Sigmoid colon (tissue), 7 donors: ENCODE measurements around the gene KDM1A. TPM values are rescaled to one million over a fixed set of nuclear protein-coding genes. Genes with fewer than 3 reads are reported as not detected.

ENCODE experiments used
- DNase-seq: peaks from one replicate; pipeline ENCODE4 v3.0.0-alpha.2; 2019
- H3K27ac ChIP-seq, 4 donors: fragments of 200-600 bp; sonication (generic); one replicate each; pipeline ENCODE4 v1.5.1; 2016 to 2019; ENCODE audit warnings: mild to moderate bottlenecking in 1 of 4
- H3K27me3 ChIP-seq, 3 donors: fragments of 200-600 bp; sonication (generic); one replicate each; pipeline ENCODE4 v1.5.1; 2019; ENCODE audit warnings: mild to moderate bottlenecking in 1 of 3
- H3K36me3 ChIP-seq, 4 donors: fragments of 200-600 bp; sonication (generic); one replicate each; pipeline ENCODE4 v1.5.1; 2016 to 2019
- H3K4me1 ChIP-seq, 4 donors: fragments of 200-600 bp; sonication (generic); one replicate each; pipeline ENCODE4 v1.5.1; 2017 to 2019
- H3K4me3 ChIP-seq, 4 donors: fragments of 200-600 bp; sonication (generic); one replicate each; pipeline ENCODE4 v1.5.1; 2017 to 2019; ENCODE audit warnings: mild to moderate bottlenecking in 2 of 4, moderate library complexity in 1 of 4
- H3K9me3 ChIP-seq, 4 donors: fragments of 200-600 bp in 3 of 4; sonication (generic) in 3 of 4; one replicate each; pipeline versions ENCODE4 v1.5.1 to v1.6.1; 2013 to 2019
- CTCF ChIP-seq, 4 experiments: fragments of 450-650 bp in 3 of 4; fragments of 200-600 bp in 1 of 4; IDR thresholded peaks; one replicate each; pipeline ENCODE4 v1.5.1; 2016 to 2019; ENCODE audit warnings: antibody characterized with exemption in 4 of 4, mild to moderate bottlenecking in 3 of 4, moderate library complexity in 2 of 4
- EP300 ChIP-seq, 4 donors: sonication (generic); formaldehyde crosslinking; IDR thresholded peaks; one replicate each; pipeline ENCODE4 v1.6.1; 2017; ENCODE audit warnings: antibody characterized with exemption in 4 of 4
- POLR2A ChIP-seq, 2 donors: fragments of 450-650 bp; IDR thresholded peaks; one replicate each; pipeline ENCODE4 v1.6.1; 2016; ENCODE audit warnings: antibody characterized with exemption in 2 of 2, mild to moderate bottlenecking in 2 of 2, moderate library complexity in 2 of 2
- POLR2AphosphoS5 ChIP-seq, 4 donors: sonication (generic); formaldehyde crosslinking; IDR thresholded peaks; one replicate each; pipeline ENCODE4 v1.6.1; 2017; ENCODE audit warnings: antibody characterized with exemption in 4 of 4
- WGBS, 2 donors: extraction: QIAGEN DNeasy Blood & Tissue Kit; methylation state at CpG; one replicate each; pipeline ENCODE4 v1.1.7; 2013; 5-methylcytosine and 5-hydroxymethylcytosine counted together
- intact Hi-C: fragments of 100-400 bp; cut with DNase I; formaldehyde crosslinking; loops from one replicate; pipeline ENCODE4 v1.15.1; 2023
- polyA plus RNA-seq, 3 donors: library from polyadenylated mRNA; stranded (reverse); fragments of 200-250 nt; gene quantifications; one replicate each; pipeline ENCODE4 v1.2.3, GENCODE V29; 2013
- total RNA-seq, 4 donors: library from RNA; depleted of rRNA; stranded (reverse); fragments of >200 nt; gene quantifications; one replicate each; pipeline ENCODE4 v1.1.0, GENCODE V29; 2016
- donor health status: healthy with polysubstance abuse.
- donor health status: Bipolar disorder and iron deficiency.
- donor health status: healthy.

The KDM1A gene
- total and polyA plus RNA-seq, 7 donors: 24.0 to 58.6 (median 46.0) TPM

- WGBS, 2 donors: 87 to 89% methylated on average over 12 of the region's 12 CpGs
- DNase-seq: no peak
- Histone ChIP-seq H3K4me3 (no peak overlapping the region), H3K36me3 (peaks cover 28 to 68% (median 35%) of the 10 kb centered on the region in 4 donors), H3K27ac (no peak overlapping the region), H3K9me3 (no peaks in the 10 kb centered on the region), H3K27me3 (no peaks in the 10 kb centered on the region), H3K4me1 (no peaks in the 10 kb centered on the region)
- TF ChIP-seq POLR2AphosphoS5 (IDR thresholded peaks at IDR 0.05): no peak
- no peak for TF ChIP-seq EP300 (IDR thresholded peaks at IDR 0.05)
- TF ChIP-seq POLR2A (IDR thresholded peaks at IDR 0.05): no peak
- TF ChIP-seq CTCF (IDR thresholded peaks at IDR 0.05): no peak
- intact Hi-C loops: loop anchor here (10.0 kb wide), 1 partner anchor 182 kb away; no protein-coding TSS in a partner anchor
Measured at GRCh38 chr1:23092447-23092846, 73.2 kb downstream of the KDM1A start.

- TF ChIP-seq POLR2AphosphoS5 (IDR thresholded peaks at IDR 0.05): no peak
- no peak for TF ChIP-seq CTCF (IDR thresholded peaks at IDR 0.05)
- TF ChIP-seq EP300 (IDR thresholded peaks at IDR 0.05): no peak
- TF ChIP-seq POLR2A (IDR thresholded peaks at IDR 0.05): no peak
- intact Hi-C loops: loop anchor here (10.0 kb wide), 1 partner anchor 177 kb away; no protein-coding TSS in a partner anchor
- 88 to 92% methylated on average over 6 of the region's 6 CpGs for WGBS, 2 donors
Measured at GRCh38 chr1:23097316-23097715, 78.0 kb downstream of the KDM1A start.

GRCh38 chr1:23098463-23099170 lies 79.3 kb downstream of the KDM1A start:
- H3K4me3 ChIP-seq: no peak overlapping the region
- H3K27me3 ChIP-seq: no peaks in the 10 kb centered on the region
- peak; percentile 81 for DNase-seq
- 47 to 57% methylated on average over 12 of the region's 12 CpGs for WGBS, 2 donors
- no peaks in the 10 kb centered on the region for H3K9me3 ChIP-seq
- peaks cover 0 to 48% (median 42%) of the 10 kb centered on the region in 4 donors for H3K4me1 ChIP-seq
- H3K27ac ChIP-seq: peak overlapping the region in 2 of 4 donors; percentile 22 to 61
- TF ChIP-seq POLR2AphosphoS5 (IDR thresholded peaks at IDR 0.05) (no peak), EP300 (IDR thresholded peaks at IDR 0.05) (no peak), CTCF (IDR thresholded peaks at IDR 0.05) (peak; percentile 87 to 97 (median 92)), POLR2A (IDR thresholded peaks at IDR 0.05) (no peak)
- intact Hi-C loops: loop anchor here (1.0 to 10.0 kb wide), 2 partner anchors 86 to 176 kb away; no protein-coding TSS in a partner anchor
- H3K36me3 ChIP-seq: peaks cover 0 to 14% (median 7%) of the 10 kb centered on the region in 4 donors

More at GRCh38 chr1:23097316-23097715, 78.0 kb downstream of the KDM1A start:
- Histone ChIP-seq H3K36me3 (peaks cover 10 to 27% (median 17%) of the 10 kb centered on the region in 4 donors), H3K4me1 (peaks cover 0 to 40% (median 33%) of the 10 kb centered on the region in 4 donors), H3K27me3 (no peaks in the 10 kb centered on the region), H3K9me3 (no peaks in the 10 kb centered on the region), H3K27ac (no peak overlapping the region), H3K4me3 (no peak overlapping the region)
- DNase-seq: no peak

GRCh38 chr1:23099171-23099536 lies 79.9 kb downstream of the KDM1A start:
- H3K27ac ChIP-seq: peak overlapping the region in 3 of 4 donors; percentile 22 to 61 (median 59)
- WGBS, 2 donors: 79 to 89% methylated on average over 1 of the region's 1 CpG

More at GRCh38 chr1:23099171-23099536, 79.9 kb downstream of the KDM1A start:
- H3K27me3 ChIP-seq: no peaks in the 10 kb centered on the region
- no peak for TF ChIP-seq POLR2A (IDR thresholded peaks at IDR 0.05)
- TF ChIP-seq POLR2AphosphoS5 (IDR thresholded peaks at IDR 0.05): no peak
- no peak for TF ChIP-seq CTCF (IDR thresholded peaks at IDR 0.05)
- no peak for TF ChIP-seq EP300 (IDR thresholded peaks at IDR 0.05)
- peaks cover 0 to 8% (median 1%) of the 10 kb centered on the region in 4 donors for H3K36me3 ChIP-seq
- H3K4me3 ChIP-seq: no peak overlapping the region
- DNase-seq: no peak
- intact Hi-C loops: loop anchor here (10.0 kb wide), 1 partner anchor 176 kb away; no protein-coding TSS in a partner anchor
- H3K4me1 ChIP-seq: peaks cover 0 to 48% (median 42%) of the 10 kb centered on the region in 4 donors
- no peaks in the 10 kb centered on the region for H3K9me3 ChIP-seq
